ENCODE measurements around the gene MARCKSL1. TPM values are rescaled to one million over a fixed set of nuclear protein-coding genes. Genes with fewer than 3 reads are reported as not detected.

MARCKSL1 gene
- total and polyA plus RNA-seq, 2 of the 13 experiments (the other 11 are each of a cell fraction or from before 2014, with no cell fraction given): 81.9 to 155 TPM

DNA sequence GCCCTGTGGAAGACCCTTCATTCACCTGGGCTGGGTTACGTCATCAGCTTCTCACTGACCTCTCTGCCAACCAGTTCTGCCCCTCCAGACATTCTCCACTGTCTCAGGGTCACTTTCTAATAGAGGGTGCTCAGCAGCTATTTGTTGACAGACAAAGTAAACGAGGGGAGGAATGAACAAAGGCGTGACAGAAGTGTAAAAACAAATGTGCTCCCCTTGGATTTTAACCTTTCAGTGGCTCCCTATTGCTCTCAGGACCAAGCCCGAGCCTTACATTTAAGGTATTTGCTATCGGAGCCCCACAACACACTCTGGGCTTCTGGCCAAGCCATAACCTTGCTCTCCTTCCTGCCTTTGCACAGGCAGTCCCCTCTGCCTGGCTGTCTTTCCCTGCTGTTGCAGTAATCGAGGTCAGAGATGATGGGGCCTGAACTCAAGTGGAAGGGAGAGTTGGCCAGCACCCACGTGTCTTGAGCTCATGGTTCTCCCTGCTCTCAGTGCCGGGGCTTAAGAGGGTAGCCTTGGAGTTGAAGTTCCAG, 9.3 kb upstream of the MARCKSL1 start (continued):
- no peak for TF ChIP-seq SP2 (CRISPR knock-in tag; IDR thresholded peaks at IDR 0.05)
- no peak for TF ChIP-seq IRX3 (CRISPR knock-in tag; IDR thresholded peaks at IDR 0.05; ENCODE audit: borderline replicate concordance, low read depth)
- TF ChIP-seq ZFP90 (CRISPR knock-in tag; IDR thresholded peaks at IDR 0.05; ENCODE audit: borderline replicate concordance): peak; percentile 41; the same call in 1 of the 2 replicates
- TF ChIP-seq ZNF563 (CRISPR knock-in tag; IDR thresholded peaks at IDR 0.05): no peak
- TF ChIP-seq, protein P1, sequence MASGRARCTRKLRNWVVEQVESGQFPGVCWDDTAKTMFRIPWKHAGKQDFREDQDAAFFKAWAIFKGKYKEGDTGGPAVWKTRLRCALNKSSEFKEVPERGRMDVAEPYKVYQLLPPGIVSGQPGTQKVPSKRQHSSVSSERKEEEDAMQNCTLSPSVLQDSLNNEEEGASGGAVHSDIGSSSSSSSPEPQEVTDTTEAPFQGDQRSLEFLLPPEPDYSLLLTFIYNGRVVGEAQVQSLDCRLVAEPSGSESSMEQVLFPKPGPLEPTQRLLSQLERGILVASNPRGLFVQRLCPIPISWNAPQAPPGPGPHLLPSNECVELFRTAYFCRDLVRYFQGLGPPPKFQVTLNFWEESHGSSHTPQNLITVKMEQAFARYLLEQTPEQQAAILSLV (CRISPR knock-in tag; IDR thresholded peaks at IDR 0.05; ENCODE audit: borderline replicate concordance): no peak
- no peak for TF ChIP-seq ZNF841 (CRISPR knock-in tag; IDR thresholded peaks at IDR 0.05; ENCODE audit: borderline replicate concordance)
- TF ChIP-seq, protein P2, sequence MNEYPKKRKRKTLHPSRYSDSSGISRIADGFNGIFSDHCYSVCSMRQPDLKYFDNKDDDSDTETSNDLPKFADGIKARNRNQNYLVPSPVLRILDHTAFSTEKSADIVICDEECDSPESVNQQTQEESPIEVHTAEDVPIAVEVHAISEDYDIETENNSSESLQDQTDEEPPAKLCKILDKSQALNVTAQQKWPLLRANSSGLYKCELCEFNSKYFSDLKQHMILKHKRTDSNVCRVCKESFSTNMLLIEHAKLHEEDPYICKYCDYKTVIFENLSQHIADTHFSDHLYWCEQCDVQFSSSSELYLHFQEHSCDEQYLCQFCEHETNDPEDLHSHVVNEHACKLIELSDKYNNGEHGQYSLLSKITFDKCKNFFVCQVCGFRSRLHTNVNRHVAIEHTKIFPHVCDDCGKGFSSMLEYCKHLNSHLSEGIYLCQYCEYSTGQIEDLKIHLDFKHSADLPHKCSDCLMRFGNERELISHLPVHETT (CRISPR knock-in tag; conservative IDR thresholded peaks at IDR 0.05): no peak
- TF ChIP-seq SRF (IDR thresholded peaks at IDR 0.05; ENCODE audit: low read depth, low read length): no peak
- TF ChIP-seq, protein P3, sequence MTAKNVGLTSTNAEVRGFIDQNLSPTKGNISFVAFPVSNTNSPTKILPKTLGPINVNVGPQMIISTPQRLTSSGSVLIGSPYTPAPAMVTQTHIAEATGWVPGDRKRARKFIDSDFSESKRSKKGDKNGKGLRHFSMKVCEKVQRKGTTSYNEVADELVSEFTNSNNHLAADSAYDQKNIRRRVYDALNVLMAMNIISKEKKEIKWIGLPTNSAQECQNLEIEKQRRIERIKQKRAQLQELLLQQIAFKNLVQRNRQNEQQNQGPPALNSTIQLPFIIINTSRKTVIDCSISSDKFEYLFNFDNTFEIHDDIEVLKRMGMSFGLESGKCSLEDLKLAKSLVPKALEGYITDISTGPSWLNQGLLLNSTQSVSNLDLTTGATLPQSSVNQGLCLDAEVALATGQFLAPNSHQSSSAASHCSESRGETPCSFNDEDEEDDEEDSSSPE (CRISPR knock-in tag; IDR thresholded peaks at IDR 0.05): no peak
- no peak for TF ChIP-seq ZNF776 (CRISPR knock-in tag; IDR thresholded peaks at IDR 0.05)
- TF ChIP-seq, protein P4, sequence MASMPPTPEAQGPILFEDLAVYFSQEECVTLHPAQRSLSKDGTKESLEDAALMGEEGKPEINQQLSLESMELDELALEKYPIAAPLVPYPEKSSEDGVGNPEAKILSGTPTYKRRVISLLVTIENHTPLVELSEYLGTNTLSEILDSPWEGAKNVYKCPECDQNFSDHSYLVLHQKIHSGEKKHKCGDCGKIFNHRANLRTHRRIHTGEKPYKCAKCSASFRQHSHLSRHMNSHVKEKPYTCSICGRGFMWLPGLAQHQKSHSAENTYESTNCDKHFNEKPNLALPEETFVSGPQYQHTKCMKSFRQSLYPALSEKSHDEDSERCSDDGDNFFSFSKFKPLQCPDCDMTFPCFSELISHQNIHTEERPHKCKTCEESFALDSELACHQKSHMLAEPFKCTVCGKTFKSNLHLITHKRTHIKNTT (CRISPR knock-in tag; IDR thresholded peaks at IDR 0.05): no peak
- TF ChIP-seq ATF1 (CRISPR knock-in tag; IDR thresholded peaks at IDR 0.05): no peak
- no peak for TF ChIP-seq ZNF12 (CRISPR knock-in tag; IDR thresholded peaks at IDR 0.05)
- TF ChIP-seq, protein P5, sequence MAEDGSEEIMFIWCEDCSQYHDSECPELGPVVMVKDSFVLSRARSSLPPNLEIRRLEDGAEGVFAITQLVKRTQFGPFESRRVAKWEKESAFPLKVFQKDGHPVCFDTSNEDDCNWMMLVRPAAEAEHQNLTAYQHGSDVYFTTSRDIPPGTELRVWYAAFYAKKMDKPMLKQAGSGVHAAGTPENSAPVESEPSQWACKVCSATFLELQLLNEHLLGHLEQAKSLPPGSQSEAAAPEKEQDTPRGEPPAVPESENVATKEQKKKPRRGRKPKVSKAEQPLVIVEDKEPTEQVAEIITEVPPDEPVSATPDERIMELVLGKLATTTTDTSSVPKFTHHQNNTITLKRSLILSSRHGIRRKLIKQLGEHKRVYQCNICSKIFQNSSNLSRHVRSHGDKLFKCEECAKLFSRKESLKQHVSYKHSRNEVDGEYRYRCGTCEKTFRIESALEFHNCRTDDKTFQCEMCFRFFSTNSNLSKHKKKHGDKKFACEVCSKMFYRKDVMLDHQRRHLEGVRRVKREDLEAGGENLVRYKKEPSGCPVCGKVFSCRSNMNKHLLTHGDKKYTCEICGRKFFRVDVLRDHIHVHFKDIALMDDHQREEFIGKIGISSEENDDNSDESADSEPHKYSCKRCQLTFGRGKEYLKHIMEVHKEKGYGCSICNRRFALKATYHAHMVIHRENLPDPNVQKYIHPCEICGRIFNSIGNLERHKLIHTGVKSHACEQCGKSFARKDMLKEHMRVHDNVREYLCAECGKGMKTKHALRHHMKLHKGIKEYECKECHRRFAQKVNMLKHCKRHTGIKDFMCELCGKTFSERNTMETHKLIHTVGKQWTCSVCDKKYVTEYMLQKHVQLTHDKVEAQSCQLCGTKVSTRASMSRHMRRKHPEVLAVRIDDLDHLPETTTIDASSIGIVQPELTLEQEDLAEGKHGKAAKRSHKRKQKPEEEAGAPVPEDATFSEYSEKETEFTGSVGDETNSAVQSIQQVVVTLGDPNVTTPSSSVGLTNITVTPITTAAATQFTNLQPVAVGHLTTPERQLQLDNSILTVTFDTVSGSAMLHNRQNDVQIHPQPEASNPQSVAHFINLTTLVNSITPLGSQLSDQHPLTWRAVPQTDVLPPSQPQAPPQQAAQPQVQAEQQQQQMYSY (CRISPR knock-in tag; IDR thresholded peaks at IDR 0.05): no peak
- TF ChIP-seq ATRX (CRISPR knock-in tag; IDR thresholded peaks at IDR 0.05; ENCODE audit: borderline replicate concordance): no peak
- TF ChIP-seq, protein P6, sequence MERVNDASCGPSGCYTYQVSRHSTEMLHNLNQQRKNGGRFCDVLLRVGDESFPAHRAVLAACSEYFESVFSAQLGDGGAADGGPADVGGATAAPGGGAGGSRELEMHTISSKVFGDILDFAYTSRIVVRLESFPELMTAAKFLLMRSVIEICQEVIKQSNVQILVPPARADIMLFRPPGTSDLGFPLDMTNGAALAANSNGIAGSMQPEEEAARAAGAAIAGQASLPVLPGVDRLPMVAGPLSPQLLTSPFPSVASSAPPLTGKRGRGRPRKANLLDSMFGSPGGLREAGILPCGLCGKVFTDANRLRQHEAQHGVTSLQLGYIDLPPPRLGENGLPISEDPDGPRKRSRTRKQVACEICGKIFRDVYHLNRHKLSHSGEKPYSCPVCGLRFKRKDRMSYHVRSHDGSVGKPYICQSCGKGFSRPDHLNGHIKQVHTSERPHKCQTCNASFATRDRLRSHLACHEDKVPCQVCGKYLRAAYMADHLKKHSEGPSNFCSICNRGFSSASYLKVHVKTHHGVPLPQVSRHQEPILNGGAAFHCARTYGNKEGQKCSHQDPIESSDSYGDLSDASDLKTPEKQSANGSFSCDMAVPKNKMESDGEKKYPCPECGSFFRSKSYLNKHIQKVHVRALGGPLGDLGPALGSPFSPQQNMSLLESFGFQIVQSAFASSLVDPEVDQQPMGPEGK (CRISPR knock-in tag; IDR thresholded peaks at IDR 0.05): no peak

All from HepG2 (cell line).